HG02852 (cell line): ENCODE measurements around the gene MAP3K3.

Experiments used
- ATAC-seq: cut with Tn5 transposase; IDR thresholded peaks from one replicate; pipeline ENCODE4 v1.9.1; 2021; ENCODE audit warnings: mild to moderate bottlenecking, moderate library complexity; ENCODE audit not compliant: unreplicated experiment

Gene MAP3K3

GRCh38 chr17:63621684-63622573 is at the start of gene MAP3K3:
Gene MAP3K3, plus strand, starts transcription at chr17:63622417. Its CDS starts 343 bp downstream, at chr17:63622760.
- peak; percentile 87 for ATAC-seq

GRCh38 chr17:63573634-63574033 is 48.6 kb upstream of the MAP3K3 start:
- no peak for ATAC-seq

- no peak for ATAC-seq
These were observed 44.0 kb upstream of the MAP3K3 start for GRCh38 chr17:63578027-63578768.

GRCh38 chr17:63578769-63579111 is 43.5 kb upstream of the MAP3K3 start:
- no peak for ATAC-seq

- no peak for ATAC-seq
These were observed 42.6 kb upstream of the MAP3K3 start for GRCh38 chr17:63579633-63580032.

- no peak for ATAC-seq
These were observed 34.4 kb upstream of the MAP3K3 start for GRCh38 chr17:63587770-63588169.

GRCh38 chr17:63588797-63589196 is 33.4 kb upstream of the MAP3K3 start:
- no peak for ATAC-seq

- no peak for ATAC-seq
These were observed 32.6 kb upstream of the MAP3K3 start for GRCh38 chr17:63589646-63590045.

- no peak for ATAC-seq
These were observed 29.4 kb upstream of the MAP3K3 start for GRCh38 chr17:63592797-63593196.

- ATAC-seq: no peak
These were observed 27.1 kb upstream of the MAP3K3 start for GRCh38 chr17:63595132-63595531.

GRCh38 chr17:63596856-63597586 is 25.2 kb upstream of the MAP3K3 start:
- ATAC-seq: no peak

- ATAC-seq: no peak
These were observed 23.9 kb upstream of the MAP3K3 start for GRCh38 chr17:63598281-63598680.

GRCh38 chr17:63600569-63601438 is 21.4 kb upstream of the MAP3K3 start, which contains the start of gene TACO1:
Gene TACO1, plus strand, starts transcription at chr17:63600895. Its CDS starts 189 bp downstream, at chr17:63601084.
- peak; percentile 92 for ATAC-seq

- ATAC-seq: no peak
These were observed 20.5 kb upstream of the MAP3K3 start for GRCh38 chr17:63601439-63602371.

- ATAC-seq: no peak
These were observed 12.2 kb upstream of the MAP3K3 start for GRCh38 chr17:63609816-63610573.

- ATAC-seq: no peak
These were observed 11.4 kb upstream of the MAP3K3 start for GRCh38 chr17:63610854-63611253.

- ATAC-seq: no peak
These were observed 10.9 kb upstream of the MAP3K3 start for GRCh38 chr17:63611354-63611753.

GRCh38 chr17:63613663-63614062 is 8.6 kb upstream of the MAP3K3 start:
- ATAC-seq: no peak
